Ishikawa (cell line): ENCODE data around the gene FDXACB1.

Source experiments
- CEBPB ChIP-seq: IDR thresholded peaks from 2 replicates; pipeline ENCODE4 v1.6.1; 2012
- EP300 ChIP-seq: IDR thresholded peaks from 2 replicates; pipeline ENCODE4 v1.6.1; 2012; ENCODE audit warnings: borderline replicate concordance
- FOXM1 ChIP-seq: IDR thresholded peaks from 2 replicates; pipeline ENCODE4 v1.6.1; 2012; ENCODE audit warnings: low read depth, borderline replicate concordance
- NFIC ChIP-seq: IDR thresholded peaks from 2 replicates; pipeline ENCODE4 v1.6.1; 2012
- REST ChIP-seq: IDR thresholded peaks from 2 replicates; pipeline ENCODE4 v1.6.1; 2012; ENCODE audit warnings: low read depth, mild to moderate bottlenecking
- TAF1 ChIP-seq: IDR thresholded peaks from 2 replicates; pipeline ENCODE4 v1.6.1; 2012; ENCODE audit warnings: low read depth, mild to moderate bottlenecking
- TCF12 ChIP-seq: IDR thresholded peaks from 2 replicates; pipeline ENCODE4 v1.6.1; 2012; ENCODE audit warnings: low read depth
- TEAD4 ChIP-seq: IDR thresholded peaks from 2 replicates; pipeline ENCODE4 v1.6.1; 2012
- YY1 ChIP-seq: IDR thresholded peaks from 2 replicates; pipeline ENCODE4 v1.6.1; 2012; ENCODE audit warnings: low read depth

GRCh38 chr11:111845276-111846028 is 33.5 kb downstream of the FDXACB1 start:
- no peak for TF ChIP-seq CEBPB
- no peak for TF ChIP-seq EP300
- TF ChIP-seq TCF12, result no peak
- TF ChIP-seq REST, result no peak
- no peak for TF ChIP-seq YY1
- no peak for TF ChIP-seq TAF1
- TF ChIP-seq TEAD4, result no peak
- no peak for TF ChIP-seq FOXM1
- TF ChIP-seq NFIC, result no peak
